Measurements from ENCODE around the gene PPFIBP1.

DNA sequence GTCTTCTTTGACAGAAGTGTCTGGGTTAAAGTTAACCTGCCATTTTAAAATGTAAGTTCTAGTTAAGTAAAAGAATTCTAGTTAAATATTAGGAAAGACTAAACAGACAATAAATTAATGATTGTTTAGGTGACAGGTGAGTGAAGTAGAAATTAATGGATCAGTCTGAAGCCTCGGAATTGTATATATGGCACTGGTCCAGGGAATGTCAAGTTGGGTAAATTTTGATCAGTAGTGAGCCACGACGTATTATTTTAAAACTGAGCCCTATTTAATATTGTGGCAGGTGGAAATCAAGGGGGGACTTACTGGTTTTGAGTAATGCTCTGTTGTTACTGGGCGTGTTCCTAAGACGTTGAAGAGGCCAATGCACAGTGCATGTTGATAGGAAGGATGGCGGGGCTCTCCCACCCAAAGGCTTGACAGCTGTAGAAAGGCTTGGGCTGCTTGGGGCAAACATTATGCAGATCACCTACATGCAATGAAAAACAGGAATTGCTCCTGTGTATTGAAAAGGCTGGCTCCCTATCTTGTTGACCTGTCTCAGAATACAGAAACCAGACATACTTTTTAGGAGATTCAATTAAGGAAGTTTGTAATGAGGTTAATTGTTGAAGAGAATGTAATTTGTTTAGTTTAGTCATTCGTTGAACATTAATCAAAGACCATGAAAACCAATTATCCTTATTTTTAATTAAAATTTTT is 5.9 kb upstream of the PPFIBP1 start:
- no peak for TF ChIP-seq POLR2A (IDR thresholded peaks at IDR 0.05)
- TF ChIP-seq, protein P1, sequence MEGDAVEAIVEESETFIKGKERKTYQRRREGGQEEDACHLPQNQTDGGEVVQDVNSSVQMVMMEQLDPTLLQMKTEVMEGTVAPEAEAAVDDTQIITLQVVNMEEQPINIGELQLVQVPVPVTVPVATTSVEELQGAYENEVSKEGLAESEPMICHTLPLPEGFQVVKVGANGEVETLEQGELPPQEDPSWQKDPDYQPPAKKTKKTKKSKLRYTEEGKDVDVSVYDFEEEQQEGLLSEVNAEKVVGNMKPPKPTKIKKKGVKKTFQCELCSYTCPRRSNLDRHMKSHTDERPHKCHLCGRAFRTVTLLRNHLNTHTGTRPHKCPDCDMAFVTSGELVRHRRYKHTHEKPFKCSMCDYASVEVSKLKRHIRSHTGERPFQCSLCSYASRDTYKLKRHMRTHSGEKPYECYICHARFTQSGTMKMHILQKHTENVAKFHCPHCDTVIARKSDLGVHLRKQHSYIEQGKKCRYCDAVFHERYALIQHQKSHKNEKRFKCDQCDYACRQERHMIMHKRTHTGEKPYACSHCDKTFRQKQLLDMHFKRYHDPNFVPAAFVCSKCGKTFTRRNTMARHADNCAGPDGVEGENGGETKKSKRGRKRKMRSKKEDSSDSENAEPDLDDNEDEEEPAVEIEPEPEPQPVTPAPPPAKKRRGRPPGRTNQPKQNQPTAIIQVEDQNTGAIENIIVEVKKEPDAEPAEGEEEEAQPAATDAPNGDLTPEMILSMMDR (IDR thresholded peaks at IDR 0.05), result no peak
